B cell (primary cell): ENCODE results near the gene DCUN1D2. TPM values are rescaled to one million over a fixed set of nuclear protein-coding genes. Genes with fewer than 3 reads are reported as not detected.

Experiments
- ATAC-seq: fragments of 200-7000 bp; cut with Tn5 transposase; one replicate; pipeline ENCODE4 v1.10.0; 2021; ENCODE audit warnings: low read depth, mild to moderate bottlenecking, moderate number of reproducible peaks, moderate library complexity
- CTCF ChIA-PET: fragments of 350-600 bp; sonication (Branson Sonifier 250); formaldehyde crosslinking; loops from one replicate; lab custom pipeline; 2021; ENCODE audit warnings: antibody characterized with exemption, inconsistent platforms; lab: Charles Lee
- POLR2A ChIA-PET: fragments of 350-600 bp; sonication (Branson Sonifier 250); formaldehyde crosslinking; loops from one replicate; lab custom pipeline; 2021; ENCODE audit warnings: antibody characterized with exemption; lab: Charles Lee
- DNase-seq: peaks from one replicate; pipeline ENCODE4 v3.0.0; 2013
- H2AFZ ChIP-seq: 2 replicates; pipeline ENCODE4 v1.6.1; 2012; ENCODE audit warnings: mild to moderate bottlenecking, low read depth, low read length; ENCODE audit not compliant: insufficient read depth, poor library complexity, severe bottlenecking
- H3K27ac ChIP-seq, 2 donors: 1 replicate in 1 of 2; 2 replicates in 1 of 2; pipeline ENCODE4 v1.5.1; 2012 to 2013; ENCODE audit warnings: low read length in 2 of 2, mild to moderate bottlenecking in 2 of 2, moderate library complexity in 1 of 2
- H3K27me3 ChIP-seq, 4 experiments: fragments of 200-600 bp in 1 of 4; sonication (generic) in 1 of 4; replicated peaks in 1 of 4; 1 replicate in 2 of 4; 2 replicates in 2 of 4; pipeline versions ENCODE4 v1.6.1 to v1.7.0; 2013 to 2016; ENCODE audit warnings: low read length in 3 of 4, mild to moderate bottlenecking in 2 of 4, mixed read lengths in 1 of 4, moderate library complexity in 1 of 4; ENCODE audit not compliant: insufficient read depth in 4 of 4, control insufficient read depth in 3 of 4; ENCODE audit errors: control extremely low read depth in 1 of 4
- H3K36me3 ChIP-seq, 2 experiments: replicated peaks in 1 of 2; 1 replicate in 1 of 2; 2 replicates in 1 of 2; pipeline versions ENCODE4 v1.6.1 to v1.7.1; 2013; ENCODE audit warnings: low read length in 1 of 2; ENCODE audit not compliant: insufficient read depth in 2 of 2, control insufficient read depth in 1 of 2; ENCODE audit errors: control extremely low read depth in 1 of 2, extremely low read depth in 1 of 2
- H3K4me1 ChIP-seq, 2 donors: fragments of 200-600 bp in 1 of 2; sonication (generic) in 1 of 2; 1 replicate in 1 of 2; 2 replicates in 1 of 2; pipeline versions ENCODE4 v1.5.1 to v1.6.1; 2013 to 2017; ENCODE audit warnings: low read length in 2 of 2; ENCODE audit not compliant: control insufficient read depth in 2 of 2, insufficient read depth in 2 of 2
- H3K4me2 ChIP-seq: replicated peaks from 2 replicates; pipeline ENCODE3; 2012; ENCODE audit warnings: mild to moderate bottlenecking, low read depth, low read length; ENCODE audit not compliant: poor library complexity, severe bottlenecking
- H3K4me3 ChIP-seq, 5 experiments: fragments of 200-600 bp in 1 of 5; sonication (generic) in 1 of 5; 1 replicate in 3 of 5; 2 replicates in 2 of 5; pipeline versions ENCODE4 v1.5.1 to v1.7.0; 2011 to 2016; ENCODE audit warnings: low read length in 4 of 5, mild to moderate bottlenecking in 4 of 5, low read depth in 2 of 5, control low read depth in 1 of 5, moderate library complexity in 1 of 5; ENCODE audit not compliant: insufficient read depth in 1 of 5; ENCODE audit errors: control extremely low read depth in 1 of 5, extremely low read depth in 1 of 5
- H3K79me2 ChIP-seq: fragments of 200-600 bp; sonication (generic); one replicate; pipeline ENCODE4 v1.6.0; 2016; ENCODE audit warnings: low read length; ENCODE audit not compliant: control insufficient read depth, insufficient read depth
- H3K9ac ChIP-seq: fragments of 200-600 bp; sonication (generic); 2 replicates; pipeline ENCODE4 v1.6.1; 2017; ENCODE audit warnings: mild to moderate bottlenecking, low read length, moderate library complexity
- H3K9me3 ChIP-seq, 3 donors: one replicate each; pipeline versions ENCODE4 v1.6.1 to v1.7.1; 2013; ENCODE audit warnings: low read length in 2 of 3; ENCODE audit not compliant: control insufficient read depth in 2 of 3, insufficient read depth in 1 of 3; ENCODE audit errors: control extremely low read depth in 1 of 3
- H4K20me1 ChIP-seq: 2 replicates; pipeline ENCODE4 v1.6.0; 2012; ENCODE audit warnings: mild to moderate bottlenecking, low read length; ENCODE audit not compliant: insufficient read depth, control insufficient read depth, poor library complexity, severe bottlenecking
- H3K27ac Mint-ChIP-seq: one replicate; pipeline ENCODE4 v1.8.0; 2021; ENCODE audit warnings: mixed read lengths
- H3K27me3 Mint-ChIP-seq: one replicate; pipeline ENCODE4 v1.8.0; 2021; ENCODE audit warnings: mixed read lengths
- H3K4me1 Mint-ChIP-seq: one replicate; pipeline ENCODE4 v1.8.0; 2021; ENCODE audit warnings: mixed read lengths
- H3K4me3 Mint-ChIP-seq: one replicate; pipeline ENCODE4 v1.8.0; 2021; ENCODE audit warnings: mixed read lengths
- H3K9me3 Mint-ChIP-seq: one replicate; pipeline ENCODE4 v1.8.0; 2022; ENCODE audit warnings: mixed read lengths; ENCODE audit not compliant: insufficient read depth
- EZH2 ChIP-seq: IDR thresholded peaks from 2 replicates; pipeline ENCODE4 v1.6.1; 2012; ENCODE audit warnings: borderline replicate concordance, low read depth, mild to moderate bottlenecking, moderate library complexity, low read length; ENCODE audit not compliant: insufficient read depth, poor library complexity, severe bottlenecking
- WGBS: methylation state at CpG from one replicate; pipeline ENCODE4 v1.1.5; 2013; ENCODE audit warnings: missing lambda C conversion rate; ENCODE audit not compliant: insufficient coverage; 5-methylcytosine and 5-hydroxymethylcytosine counted together
- intact Hi-C: fragments of 100-400 bp; cut with micrococcal nuclease; formaldehyde crosslinking; loops from one replicate; pipeline ENCODE4 v1.10.0; 2022
- polyA plus RNA-seq: library from polyadenylated mRNA; depleted of rRNA; stranded (reverse); fragments of >200 nt; gene quantifications from 2 replicates; pipeline ENCODE4 v1.2.3, GENCODE V29; 2012
- total RNA-seq, 2 donors: library from RNA; stranded (reverse); fragments of 120-200 nt in 1 of 2; gene quantifications; 1 replicate in 1 of 2; 2 replicates in 1 of 2; pipeline versions ENCODE4 v1.2.3 to v1.2.4, GENCODE V29; 2013 to 2022
- TF ChIP-seq, protein P1 (sequence below): fragments of 200-600 bp; IDR thresholded peaks from one replicate; pipeline ENCODE4 v1.8.0; 2022; ENCODE audit warnings: antibody characterized with exemption, mild to moderate bottlenecking

The DCUN1D2 gene
- total and polyA plus RNA-seq, 2 donors (not counting 1 experiment from before 2014, with no cell fraction given): 15.3 to 41.3 TPM

- Histone ChIP-seq H3K36me3 (no peaks in the 10 kb centered on the region), H3K4me1 (no peaks in the 10 kb centered on the region), H3K27ac (no peak overlapping the region), H3K79me2 (no peaks in the 10 kb centered on the region), H3K9ac (no peak overlapping the region), H2AFZ (no peak overlapping the region), H3K4me3 (no peak overlapping the region), H3K27me3 (no peaks in the 10 kb centered on the region), H4K20me1 (no peaks in the 10 kb centered on the region), H3K4me2 (no peak overlapping the region), H3K9me3 (peaks cover 0 to 3% (median 0%) of the 10 kb centered on the region in 3 donors)
- 91% methylated on average over 28 of the region's 31 CpGs for WGBS
- Mint-ChIP-seq H3K27me3 (no peaks in the 10 kb centered on the region), H3K9me3 (no peaks in the 10 kb centered on the region), H3K27ac (no peak overlapping the region), H3K4me3 (no peak overlapping the region), H3K4me1 (no peaks in the 10 kb centered on the region)
- DNase-seq (no peak), ATAC-seq (no peak)
- ChIA-PET CTCF (no interaction called here), POLR2A (no interaction called here)
- TF ChIP-seq, protein P1, sequence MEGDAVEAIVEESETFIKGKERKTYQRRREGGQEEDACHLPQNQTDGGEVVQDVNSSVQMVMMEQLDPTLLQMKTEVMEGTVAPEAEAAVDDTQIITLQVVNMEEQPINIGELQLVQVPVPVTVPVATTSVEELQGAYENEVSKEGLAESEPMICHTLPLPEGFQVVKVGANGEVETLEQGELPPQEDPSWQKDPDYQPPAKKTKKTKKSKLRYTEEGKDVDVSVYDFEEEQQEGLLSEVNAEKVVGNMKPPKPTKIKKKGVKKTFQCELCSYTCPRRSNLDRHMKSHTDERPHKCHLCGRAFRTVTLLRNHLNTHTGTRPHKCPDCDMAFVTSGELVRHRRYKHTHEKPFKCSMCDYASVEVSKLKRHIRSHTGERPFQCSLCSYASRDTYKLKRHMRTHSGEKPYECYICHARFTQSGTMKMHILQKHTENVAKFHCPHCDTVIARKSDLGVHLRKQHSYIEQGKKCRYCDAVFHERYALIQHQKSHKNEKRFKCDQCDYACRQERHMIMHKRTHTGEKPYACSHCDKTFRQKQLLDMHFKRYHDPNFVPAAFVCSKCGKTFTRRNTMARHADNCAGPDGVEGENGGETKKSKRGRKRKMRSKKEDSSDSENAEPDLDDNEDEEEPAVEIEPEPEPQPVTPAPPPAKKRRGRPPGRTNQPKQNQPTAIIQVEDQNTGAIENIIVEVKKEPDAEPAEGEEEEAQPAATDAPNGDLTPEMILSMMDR: no peak
- TF ChIP-seq EZH2: no peak
- intact Hi-C loops: no loop called here
These were observed 62.7 kb downstream of the DCUN1D2 start for GRCh38 chr13:113427562-113428468.

DNA sequence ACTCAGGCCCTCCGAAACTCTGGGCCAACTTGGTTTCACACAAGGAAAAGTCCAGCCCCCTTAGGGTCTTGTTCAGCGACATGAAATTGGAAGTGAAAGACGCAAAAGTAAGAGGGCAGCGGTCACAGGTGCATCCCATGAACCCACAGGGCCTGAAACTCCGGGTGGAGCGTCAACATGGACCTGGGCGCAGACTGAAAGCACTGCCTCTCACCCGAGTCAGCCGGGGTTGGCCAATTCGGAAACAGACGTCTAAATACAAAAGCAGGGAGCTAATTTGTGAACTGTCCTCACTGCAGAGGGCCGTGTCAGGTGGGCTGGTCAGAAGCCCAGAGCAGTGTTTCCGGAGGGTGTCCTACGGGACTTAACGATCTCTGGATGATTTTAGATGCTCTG lies 63.9 kb downstream of the DCUN1D2 start:
- DNase-seq (no peak), ATAC-seq (no peak)
- H3K4me3 Mint-ChIP-seq: no peak overlapping the region
- WGBS: 95% methylated on average over 13 of the region's 15 CpGs
- Histone ChIP-seq H3K79me2 (no peaks in the 10 kb centered on the region), H2AFZ (no peak overlapping the region), H3K9ac (no peak overlapping the region), H4K20me1 (no peaks in the 10 kb centered on the region), H3K4me2 (no peak overlapping the region), H3K4me1 (no peaks in the 10 kb centered on the region), H3K9me3 (peaks cover 0 to 3% (median 0%) of the 10 kb centered on the region in 3 donors), H3K27me3 (no peaks in the 10 kb centered on the region), H3K4me3 (no peak overlapping the region), H3K27ac (no peak overlapping the region), H3K36me3 (no peaks in the 10 kb centered on the region)
- no peaks in the 10 kb centered on the region for H3K4me1 Mint-ChIP-seq
- POLR2A ChIA-PET: no interaction called here
- H3K27me3 Mint-ChIP-seq: no peaks in the 10 kb centered on the region
- CTCF ChIA-PET: no interaction called here
- TF ChIP-seq, protein P1: no peak
- TF ChIP-seq EZH2: no peak
- intact Hi-C loops: no loop called here
- no peaks in the 10 kb centered on the region for H3K9me3 Mint-ChIP-seq
- no peak overlapping the region for H3K27ac Mint-ChIP-seq
